Neutrophil (primary cell): ENCODE data around the gene FAM222A.

Source experiments
- H3K27ac ChIP-seq: fragments of 200-600 bp; sonication (generic); 2 replicates; pipeline ENCODE4 v1.5.1; 2016; ENCODE audit warnings: mild to moderate bottlenecking, moderate library complexity
- H3K27me3 ChIP-seq: fragments of 200-600 bp; sonication (generic); 2 replicates; pipeline ENCODE4 v1.6.0; 2016; ENCODE audit warnings: mild to moderate bottlenecking
- H3K36me3 ChIP-seq: fragments of 200-600 bp; sonication (generic); 2 replicates; pipeline ENCODE4 v1.5.1; 2017
- H3K4me1 ChIP-seq, 2 experiments: fragments of 200-600 bp in 1 of 2; sonication (generic) in 1 of 2; 1 replicate in 1 of 2; 2 replicates in 1 of 2; pipeline versions ENCODE4 v1.5.1 to v1.6.1; 2013 to 2016; ENCODE audit warnings: low read depth in 1 of 2, low read length in 1 of 2, mild to moderate bottlenecking in 1 of 2, moderate library complexity in 1 of 2; ENCODE audit not compliant: control insufficient read depth in 1 of 2, insufficient read depth in 1 of 2
- H3K4me3 ChIP-seq, 2 experiments: fragments of 200-600 bp in 1 of 2; sonication (generic) in 1 of 2; 1 replicate in 1 of 2; 2 replicates in 1 of 2; pipeline ENCODE4 v1.5.1; 2013 to 2016; ENCODE audit warnings: low read depth in 1 of 2, low read length in 1 of 2, mild to moderate bottlenecking in 1 of 2, moderate library complexity in 1 of 2
- H3K9me3 ChIP-seq: fragments of 200-600 bp; sonication (generic); 2 replicates; pipeline ENCODE4 v1.5.1; 2016
- CTCF ChIP-seq: fragments of 200-600 bp; sonication (generic); IDR thresholded peaks from 2 replicates; pipeline ENCODE4 v1.5.1; 2016; ENCODE audit warnings: antibody characterized with exemption

FAM222A gene

GRCh38 chr12:109783135-109783964, 69.7 kb downstream of the FAM222A start:
- TF ChIP-seq CTCF: no peak
- H3K9me3 ChIP-seq: no peaks in the 10 kb centered on the region
- H3K4me1 ChIP-seq: no peaks in the 10 kb centered on the region
- H3K36me3 ChIP-seq: no peaks in the 10 kb centered on the region
- no peaks in the 10 kb centered on the region for H3K27me3 ChIP-seq
- no peak overlapping the region for H3K4me3 ChIP-seq
- no peak overlapping the region for H3K27ac ChIP-seq

GRCh38 chr12:109783965-109784244, 70.3 kb downstream of the FAM222A start:
- no peaks in the 10 kb centered on the region for H3K4me1 ChIP-seq
- no peaks in the 10 kb centered on the region for H3K27me3 ChIP-seq
- H3K9me3 ChIP-seq: no peaks in the 10 kb centered on the region
- no peak overlapping the region for H3K27ac ChIP-seq
- no peaks in the 10 kb centered on the region for H3K36me3 ChIP-seq
- no peak overlapping the region for H3K4me3 ChIP-seq
- TF ChIP-seq CTCF: no peak

GRCh38 chr12:109785854-109786253, 72.2 kb downstream of the FAM222A start:
- Histone ChIP-seq H3K4me1 (no peaks in the 10 kb centered on the region), H3K4me3 (no peak overlapping the region), H3K36me3 (no peaks in the 10 kb centered on the region), H3K27ac (no peak overlapping the region), H3K27me3 (no peaks in the 10 kb centered on the region), H3K9me3 (no peaks in the 10 kb centered on the region)
- TF ChIP-seq CTCF: no peak

GRCh38 chr12:109786799-109787198, 73.2 kb downstream of the FAM222A start:
- H3K4me1 ChIP-seq: no peaks in the 10 kb centered on the region
- no peak for TF ChIP-seq CTCF
- H3K36me3 ChIP-seq: no peaks in the 10 kb centered on the region

GRCh38 chr12:109789526-109790048, 76.0 kb downstream of the FAM222A start:
- Histone ChIP-seq H3K4me1 (no peaks in the 10 kb centered on the region), H3K27me3 (no peaks in the 10 kb centered on the region), H3K27ac (no peak overlapping the region), H3K9me3 (no peaks in the 10 kb centered on the region), H3K4me3 (no peak overlapping the region), H3K36me3 (no peaks in the 10 kb centered on the region)
- no peak for TF ChIP-seq CTCF

More at GRCh38 chr12:109786799-109787198, 73.2 kb downstream of the FAM222A start:
- Histone ChIP-seq H3K4me3 (no peak overlapping the region), H3K9me3 (no peaks in the 10 kb centered on the region), H3K27me3 (no peaks in the 10 kb centered on the region), H3K27ac (no peak overlapping the region)
